GM21515 (cell line): Measurements from ENCODE around the gene IFFO2.

Experiments used
- ATAC-seq: cut with Tn5 transposase; IDR thresholded peaks from one replicate; pipeline ENCODE4 v1.9.1; 2021; ENCODE audit not compliant: unreplicated experiment

IFFO2 gene

DNA sequence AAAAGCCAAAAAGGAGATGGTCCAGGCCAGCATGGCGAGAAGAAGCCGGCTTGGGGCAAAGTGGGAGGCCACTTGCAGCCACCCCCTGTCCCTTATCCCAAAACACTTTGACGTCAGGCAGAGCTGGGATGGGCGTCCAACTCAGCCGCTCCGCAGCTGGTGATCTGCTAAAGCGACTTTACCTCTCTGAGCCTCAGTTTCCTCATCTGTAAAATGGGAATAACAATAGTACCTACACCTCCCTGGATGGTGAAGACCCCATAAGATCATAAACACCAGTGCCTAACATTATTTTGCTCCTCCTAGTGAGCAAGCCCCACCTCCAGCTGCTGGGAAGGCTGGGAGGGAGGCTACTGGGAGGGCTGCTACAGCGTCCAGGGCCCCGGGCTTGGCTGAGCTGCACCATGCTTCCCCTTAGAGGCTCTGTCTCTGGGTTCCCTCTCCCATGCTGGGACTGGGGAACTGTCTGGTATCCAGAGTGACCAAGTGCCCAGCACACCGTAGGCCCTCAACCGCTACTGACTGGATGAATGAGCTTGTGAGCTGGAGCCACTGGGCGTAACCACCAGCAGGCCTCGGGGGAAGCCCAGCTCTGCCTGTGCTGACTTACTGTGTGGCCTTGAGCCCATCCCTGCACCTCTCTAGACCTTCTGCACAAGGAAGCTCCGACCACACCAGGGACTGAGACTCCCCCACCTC is 18.3 kb downstream of the IFFO2 start:
- no peak for ATAC-seq

DNA sequence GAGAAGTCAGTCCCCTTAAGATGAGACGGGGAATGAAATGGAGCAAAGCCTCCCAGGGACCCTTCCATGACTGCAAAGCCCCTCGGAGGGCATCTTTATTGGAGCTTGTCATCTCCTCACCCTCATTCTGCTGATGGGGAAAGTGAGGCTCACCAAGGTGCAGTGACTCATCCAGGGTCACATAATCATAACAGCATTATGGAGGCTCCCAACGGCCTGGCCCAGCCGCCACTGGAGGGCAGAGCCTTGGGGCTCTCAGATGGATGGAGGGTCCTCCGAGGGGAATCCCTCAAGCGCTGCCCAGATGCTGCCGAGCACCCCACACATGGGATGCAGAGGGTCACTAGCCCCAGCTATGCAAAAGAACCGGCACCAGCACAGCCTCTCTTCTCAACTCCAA is 18.9 kb downstream of the IFFO2 start:
- ATAC-seq: no peak

DNA sequence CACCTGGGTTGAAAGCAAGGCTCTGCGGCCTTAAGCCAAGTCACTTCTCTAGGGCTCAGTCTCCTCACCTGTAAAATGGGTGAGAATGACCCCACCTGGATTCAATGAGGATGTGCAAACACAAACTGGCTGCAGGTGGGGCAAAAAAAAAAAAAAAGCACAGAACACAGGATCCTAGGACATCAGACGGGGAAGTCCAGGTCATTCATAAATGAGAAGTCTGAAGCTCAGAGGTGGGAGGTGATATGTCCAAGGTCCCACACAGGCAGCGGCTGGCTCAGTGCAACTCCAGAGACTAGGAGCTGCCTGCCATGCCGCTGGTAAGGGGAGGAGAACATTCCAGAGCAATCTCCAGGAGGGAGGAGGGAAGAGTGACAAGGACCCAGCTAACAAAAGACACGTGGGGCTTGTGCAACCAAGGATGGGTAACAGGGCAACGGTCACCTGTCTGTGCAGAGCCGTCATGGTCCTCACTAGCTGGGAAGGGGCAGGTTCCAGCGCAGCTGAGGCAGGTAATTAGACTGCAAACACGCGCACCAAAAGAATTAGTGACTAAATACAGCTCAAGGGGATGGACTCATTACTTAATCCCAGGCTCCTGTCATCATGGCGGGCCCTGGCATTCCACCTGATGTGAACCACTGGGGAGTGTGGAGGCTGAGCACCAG is 19.5 kb downstream of the IFFO2 start:
- ATAC-seq: no peak

DNA sequence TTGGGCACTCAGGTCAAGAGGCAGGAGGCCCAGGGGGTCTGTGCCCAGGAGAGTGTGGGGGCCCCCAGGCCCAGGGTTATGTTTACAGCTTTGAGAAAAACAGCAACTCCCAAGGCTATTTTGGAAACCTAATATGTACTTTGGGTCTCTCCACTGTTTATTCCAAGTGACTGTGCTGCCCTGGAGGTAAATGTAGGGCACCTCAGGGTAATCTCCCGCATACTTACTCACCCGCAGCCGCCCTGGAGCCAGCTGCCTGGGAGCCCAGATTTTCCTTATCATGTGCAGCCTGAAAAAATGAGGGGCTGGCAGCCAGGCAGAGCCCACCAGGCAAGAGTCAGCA is 20.0 kb downstream of the IFFO2 start:
- no peak for ATAC-seq

DNA sequence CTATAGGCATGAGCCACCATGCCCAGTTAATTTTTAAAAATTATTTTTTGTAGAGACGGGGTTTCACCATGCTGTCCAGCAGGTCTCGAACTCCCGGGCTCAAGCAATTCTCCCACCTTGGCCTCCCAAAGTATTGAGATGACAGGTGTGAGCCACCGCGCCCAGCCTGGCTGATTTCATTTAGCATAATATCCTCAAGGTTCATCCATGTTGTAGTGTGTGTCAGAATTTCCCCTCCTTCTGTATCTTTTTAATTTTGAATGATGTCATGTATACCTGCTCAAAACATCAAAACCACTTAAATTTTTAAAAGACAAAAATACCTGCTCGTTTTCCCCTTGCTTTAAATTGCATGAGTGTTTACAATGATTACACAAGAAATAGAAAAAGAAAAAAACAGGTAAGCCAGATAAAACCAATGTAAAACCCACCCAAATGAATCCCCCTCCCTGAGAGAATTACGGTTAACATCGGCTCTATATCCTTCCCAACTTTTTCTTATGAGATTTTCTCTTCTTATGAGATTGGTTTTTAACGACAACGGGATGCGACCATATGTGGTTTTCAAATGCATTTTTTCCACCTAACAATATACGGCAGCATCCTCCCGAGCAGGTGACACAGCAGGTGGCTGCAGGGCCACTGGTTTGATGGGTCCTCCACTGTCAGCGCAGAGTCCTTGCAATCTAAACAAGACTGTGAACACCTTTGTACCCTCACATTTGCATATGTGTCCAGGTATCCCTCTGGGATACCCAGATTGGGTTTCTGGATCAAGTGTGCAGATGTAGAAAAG is 22.1 kb downstream of the IFFO2 start:
- ATAC-seq: no peak

DNA sequence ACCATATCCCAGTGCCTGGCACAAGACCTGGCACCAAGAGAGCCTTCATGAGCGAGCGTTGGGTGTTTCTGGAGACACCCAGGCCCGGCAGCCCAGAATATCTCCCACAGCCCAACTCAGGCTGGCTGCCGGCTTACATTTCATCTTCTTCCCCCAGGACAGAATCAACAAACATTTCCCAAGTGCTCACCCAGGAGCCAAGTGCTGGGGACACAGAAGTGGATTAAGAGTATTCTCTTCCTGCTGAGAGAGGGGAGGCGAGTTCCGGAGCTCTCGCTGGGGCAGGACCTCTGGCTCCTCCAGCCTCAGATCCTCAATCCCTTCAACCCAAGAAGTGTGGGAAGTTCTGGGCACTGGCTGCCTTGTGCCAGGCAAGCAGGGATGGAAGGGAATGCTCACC is 23.6 kb downstream of the IFFO2 start:
- ATAC-seq: no peak

DNA sequence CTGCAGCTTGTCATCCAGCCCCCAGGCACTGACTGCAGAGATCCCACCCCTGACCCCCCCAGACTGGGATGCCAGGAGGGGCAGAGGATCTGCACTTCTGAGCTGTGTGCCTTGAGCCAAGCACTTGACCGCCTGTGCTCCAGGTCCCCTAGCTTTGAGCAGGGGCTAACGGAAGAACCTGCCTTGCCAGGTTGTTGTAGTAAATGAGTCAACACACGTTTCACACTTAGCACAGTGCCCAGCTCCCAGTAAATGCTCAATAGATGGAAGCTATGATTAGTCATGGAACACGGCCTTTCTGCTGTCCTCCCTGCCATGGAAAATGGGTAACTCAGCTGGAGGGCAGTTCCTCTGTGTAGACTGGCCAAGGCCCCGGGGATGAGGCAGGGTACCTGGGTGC is 24.1 kb downstream of the IFFO2 start:
- ATAC-seq: no peak

DNA sequence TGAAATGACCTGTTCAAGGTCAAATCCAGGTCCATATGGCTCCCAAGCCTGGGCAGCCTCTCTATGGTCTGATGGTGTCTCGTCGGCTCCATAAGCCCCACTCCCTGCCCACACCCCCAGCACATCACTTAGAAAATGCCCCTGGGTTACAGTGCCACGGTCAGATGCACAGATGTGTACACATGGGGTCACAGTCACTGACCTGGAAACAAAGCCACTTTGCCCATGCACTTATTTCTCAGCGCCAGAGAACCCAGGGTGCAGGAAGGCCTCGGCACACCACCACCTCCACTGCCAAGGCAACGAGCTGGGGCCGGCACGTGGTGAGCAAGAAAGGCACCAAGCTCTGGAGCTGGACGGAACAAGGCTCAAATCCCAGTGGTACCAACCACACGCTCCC is 24.7 kb downstream of the IFFO2 start:
- no peak for ATAC-seq

DNA sequence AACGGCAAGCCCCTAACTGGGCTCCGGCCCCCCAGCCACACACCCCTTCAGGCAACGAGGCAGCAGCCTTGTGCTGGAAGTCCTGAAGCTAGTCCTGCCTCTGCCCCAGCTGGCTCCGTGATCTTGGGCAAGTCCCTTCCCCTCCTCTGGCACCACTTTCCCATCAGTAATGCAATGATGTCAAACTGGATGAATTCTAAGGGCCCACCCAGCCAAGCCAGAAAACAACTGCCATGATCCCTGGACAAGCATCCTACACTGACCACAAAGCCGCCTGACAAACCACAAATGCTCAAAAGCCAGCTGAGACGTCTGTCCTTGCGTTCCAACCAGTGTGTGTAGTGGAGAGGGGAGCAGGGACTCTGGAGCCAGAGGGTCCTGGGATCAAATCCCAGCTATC is 26.8 kb downstream of the IFFO2 start:
- ATAC-seq: no peak

DNA sequence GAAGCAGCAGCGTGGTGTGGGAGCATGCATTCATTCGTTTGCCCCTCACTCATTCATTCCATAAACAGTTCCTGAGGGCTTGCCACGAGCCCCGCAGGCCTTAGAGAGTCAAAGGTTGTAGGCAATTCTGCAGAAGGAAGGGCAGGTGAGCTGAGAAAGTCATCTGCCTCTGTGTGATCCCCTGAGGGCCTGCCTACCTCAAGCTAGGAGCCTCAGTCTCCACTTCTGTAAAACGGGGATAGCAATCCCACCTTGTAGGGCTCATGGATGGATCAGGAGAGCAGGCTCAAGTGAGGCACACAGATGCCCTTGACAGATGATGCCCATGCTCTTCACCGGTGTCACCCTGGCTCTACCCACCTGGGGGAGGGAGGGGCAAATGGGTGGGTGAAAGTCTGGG is 27.5 kb downstream of the IFFO2 start:
- no peak for ATAC-seq

DNA sequence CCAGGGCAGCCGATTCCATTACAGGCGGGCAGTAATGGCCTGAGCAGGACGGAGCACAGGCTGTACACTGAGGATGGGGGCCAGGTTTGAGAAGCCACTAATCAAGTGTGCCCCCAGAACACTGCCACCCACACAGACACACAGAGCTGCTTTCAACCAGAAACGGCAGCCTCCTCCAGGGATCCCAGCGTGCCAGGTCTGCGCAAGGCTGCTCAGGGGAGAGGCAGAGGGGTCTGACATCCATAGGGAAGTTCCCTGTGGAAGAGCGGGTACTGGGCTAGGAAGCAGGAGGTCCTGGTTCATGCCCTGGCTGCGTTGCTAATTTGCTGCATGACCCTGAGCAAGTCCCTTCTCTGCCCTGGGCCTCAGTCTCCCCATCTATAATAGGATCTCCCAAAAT is 28.1 kb downstream of the IFFO2 start:
- no peak for ATAC-seq

DNA sequence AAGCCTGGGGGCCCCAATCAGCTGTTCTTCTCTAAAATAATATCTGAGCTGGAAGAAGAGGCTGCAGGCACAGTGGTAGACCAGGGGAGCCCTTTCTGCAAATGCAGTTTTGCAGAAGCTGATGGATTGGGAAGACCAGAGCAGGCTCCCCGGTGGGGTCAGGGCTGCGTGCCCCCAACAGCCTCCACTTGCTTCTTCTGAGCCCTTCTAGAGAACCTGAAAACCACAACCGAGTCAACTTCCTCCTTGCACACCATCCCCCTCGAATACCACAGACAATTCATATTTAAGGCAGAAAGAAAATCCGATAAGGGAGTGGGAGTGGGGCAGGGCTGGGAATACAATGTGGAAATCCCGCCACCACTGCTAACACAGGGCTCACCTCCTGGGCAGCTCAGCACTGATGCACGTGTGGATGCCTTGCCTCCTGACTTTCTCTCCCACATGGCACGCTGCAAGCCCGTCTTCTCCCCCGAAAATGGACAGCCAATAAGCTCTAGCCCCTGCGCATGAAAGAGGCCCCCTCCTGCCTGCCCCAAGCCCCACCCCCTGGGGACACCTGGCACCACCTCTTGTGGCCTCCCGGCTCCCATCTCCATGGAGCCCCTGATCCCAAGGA is 28.7 kb downstream of the IFFO2 start:
- ATAC-seq: peak; percentile 40

DNA sequence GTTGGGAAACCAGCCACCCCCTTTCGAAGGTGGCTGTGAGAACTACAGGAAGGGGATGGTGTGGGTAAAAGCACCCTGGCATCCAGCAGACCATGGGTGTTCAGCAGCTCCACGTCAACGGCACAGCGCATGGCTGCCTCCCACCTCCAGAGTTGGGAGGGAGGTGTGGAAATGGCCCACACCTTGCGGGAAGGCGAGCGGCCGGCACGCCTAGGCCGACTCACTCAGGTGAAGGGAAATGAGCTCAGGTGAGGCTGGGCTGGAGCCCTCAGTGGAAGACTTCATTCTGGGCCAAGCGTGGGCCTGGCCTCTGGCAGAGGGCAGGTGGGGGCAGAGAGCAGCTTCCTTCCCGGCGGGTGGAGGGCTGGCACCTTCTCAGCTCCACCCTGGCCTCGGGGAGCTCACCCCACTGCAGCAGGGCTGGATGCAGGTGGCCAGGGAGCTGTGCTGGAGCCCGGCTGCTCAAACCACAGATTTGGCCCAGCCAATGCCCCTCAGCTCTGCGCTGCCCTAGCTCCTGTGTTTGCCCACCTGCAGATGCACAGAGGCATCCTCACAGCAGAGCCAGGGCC is 29.3 kb downstream of the IFFO2 start:
- ATAC-seq: peak; percentile 25

DNA sequence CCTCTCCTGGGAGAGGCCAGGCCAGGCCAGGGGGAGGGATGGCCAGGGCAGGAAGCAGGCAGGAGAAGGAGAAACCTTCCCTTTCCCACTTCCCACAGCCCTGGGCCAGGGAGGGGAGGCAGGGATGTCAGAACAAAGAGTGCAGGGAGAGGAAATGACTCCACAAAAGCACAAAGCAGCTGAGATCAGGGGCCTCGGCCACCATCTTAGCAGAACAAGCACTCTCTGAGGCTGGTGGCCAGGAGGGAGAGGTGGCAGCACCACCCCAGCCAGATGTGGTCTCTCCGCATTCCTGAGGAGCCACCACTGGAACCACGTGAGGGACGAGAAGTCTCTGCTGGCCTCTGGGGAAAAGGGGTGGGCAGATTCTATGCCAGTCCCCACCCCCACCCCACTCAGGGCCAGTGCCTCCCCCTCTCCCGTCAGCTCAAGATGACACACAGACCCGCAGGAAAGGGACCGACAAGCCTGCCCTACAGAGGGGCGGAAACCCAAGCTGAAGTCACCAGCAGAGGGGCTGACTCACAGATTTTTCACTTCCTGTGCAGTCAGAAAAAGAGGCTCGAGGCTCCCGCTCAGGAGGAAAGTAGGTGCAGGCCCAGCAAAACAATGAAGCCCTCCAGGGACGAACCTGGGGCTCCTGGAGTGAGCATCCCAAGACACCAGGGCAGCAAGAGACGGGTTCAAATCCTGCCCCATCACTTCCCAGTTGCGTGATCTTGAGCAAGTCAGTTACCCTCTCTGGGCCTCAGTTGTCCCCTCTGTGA is 30.0 kb downstream of the IFFO2 start:
- ATAC-seq: peak; percentile 57

DNA sequence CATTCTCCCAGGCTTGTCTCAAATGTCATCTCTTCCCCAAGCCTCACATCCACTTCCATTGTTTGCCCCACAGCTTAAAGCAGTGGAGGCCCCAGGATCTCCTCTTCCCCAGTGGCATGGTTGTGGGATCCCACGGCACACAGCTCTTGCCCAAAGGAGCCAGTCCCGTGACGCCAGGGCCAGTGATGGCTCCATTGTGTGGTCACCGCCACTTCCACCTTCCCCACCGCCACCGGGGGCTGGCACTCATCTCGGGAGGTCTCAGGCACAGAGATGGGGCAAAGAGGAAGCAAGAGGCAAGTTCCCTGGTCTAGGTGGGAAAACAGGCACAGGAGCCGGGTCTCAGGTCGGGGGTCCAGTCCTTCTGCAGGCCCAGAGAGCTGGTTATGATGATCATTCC is 31.2 kb downstream of the IFFO2 start:
- ATAC-seq: no peak

DNA sequence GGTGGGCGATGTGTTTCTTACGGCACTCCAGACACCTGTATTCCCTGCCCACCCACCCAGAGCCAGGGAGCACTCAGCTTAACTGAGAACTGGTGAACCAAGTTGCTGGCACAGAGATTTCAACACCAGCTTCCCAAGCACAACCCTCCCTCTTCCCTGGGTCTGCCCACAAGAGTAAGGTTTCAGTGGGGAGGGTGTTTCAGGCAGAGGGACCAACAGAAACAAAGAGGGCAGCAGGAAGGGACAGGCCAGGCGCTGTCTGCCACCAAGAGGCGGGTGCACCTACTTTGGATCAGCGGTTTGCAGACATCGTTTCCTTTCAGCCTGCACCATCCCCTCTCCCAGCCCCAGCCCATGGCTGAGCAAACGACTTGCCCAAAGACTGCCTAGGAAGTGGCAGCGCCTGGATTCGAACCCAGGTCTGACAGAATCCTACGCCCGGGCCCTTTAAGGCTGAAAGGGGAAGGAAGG is 32.2 kb downstream of the IFFO2 start:
- ATAC-seq: no peak

DNA sequence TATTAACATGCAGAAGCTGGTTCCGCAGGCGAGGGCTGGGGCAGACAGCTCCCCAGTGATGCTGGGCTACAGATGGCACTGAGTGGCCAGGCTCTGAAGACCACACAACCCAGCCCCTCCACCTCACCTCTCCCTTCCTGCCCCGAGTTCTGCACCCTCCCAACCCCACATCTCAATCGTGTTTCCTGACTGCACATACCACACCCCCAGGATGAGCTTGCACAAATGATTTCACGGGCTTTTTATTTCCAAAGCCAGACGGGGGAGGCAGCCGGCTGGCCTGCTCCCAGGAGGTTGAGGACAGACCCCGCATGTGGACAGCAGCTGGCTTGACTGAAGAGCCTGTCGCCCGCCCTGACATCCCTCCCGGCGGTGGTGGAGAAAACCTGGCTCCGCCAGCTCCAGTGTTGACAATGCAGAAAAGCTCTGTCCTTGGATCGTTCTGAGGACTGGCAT is 32.7 kb downstream of the IFFO2 start:
- no peak for ATAC-seq

DNA sequence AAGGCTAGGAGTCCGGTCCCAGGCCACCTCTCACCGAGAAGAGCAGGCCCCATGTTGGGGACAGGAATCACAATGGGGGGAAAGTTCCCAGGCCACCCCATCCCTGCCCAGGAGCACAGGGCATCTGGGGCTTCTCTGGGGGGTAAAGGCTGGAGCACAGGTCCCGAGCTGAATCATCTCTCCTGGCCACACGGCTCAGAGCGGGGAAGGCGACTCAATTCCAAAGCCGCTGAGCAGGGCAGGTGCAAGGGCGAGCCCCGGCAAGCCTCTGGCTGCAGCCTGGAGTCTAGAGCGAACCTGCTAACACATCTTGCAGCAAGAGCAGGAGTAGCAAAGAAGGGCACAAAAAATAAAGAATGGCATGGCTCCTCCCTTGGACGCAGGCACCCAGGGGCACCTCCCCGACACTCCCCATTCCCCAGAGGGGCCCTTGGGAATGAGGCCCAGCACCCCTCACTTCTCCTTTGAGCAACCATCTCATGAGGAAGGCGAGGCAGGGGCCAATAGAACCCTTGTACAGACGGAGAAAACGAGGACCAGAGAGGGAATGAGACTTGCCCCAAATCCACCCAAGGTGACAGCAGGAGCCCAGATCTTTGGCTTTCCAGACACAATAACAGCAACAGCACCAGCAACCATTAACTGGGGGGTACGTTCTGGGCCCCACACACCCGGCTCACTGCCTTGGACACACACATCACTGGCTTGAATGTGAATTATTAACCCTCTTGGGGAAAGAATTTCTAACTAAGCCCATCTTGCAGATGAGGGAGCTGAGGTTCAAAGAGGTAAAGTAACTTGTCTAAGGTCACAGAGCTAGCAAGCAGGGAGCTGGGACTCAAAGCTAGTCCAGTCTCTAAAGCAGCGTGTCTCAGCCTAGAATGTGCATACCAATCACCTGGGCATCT is 33.4 kb downstream of the IFFO2 start:
- ATAC-seq: no peak

DNA sequence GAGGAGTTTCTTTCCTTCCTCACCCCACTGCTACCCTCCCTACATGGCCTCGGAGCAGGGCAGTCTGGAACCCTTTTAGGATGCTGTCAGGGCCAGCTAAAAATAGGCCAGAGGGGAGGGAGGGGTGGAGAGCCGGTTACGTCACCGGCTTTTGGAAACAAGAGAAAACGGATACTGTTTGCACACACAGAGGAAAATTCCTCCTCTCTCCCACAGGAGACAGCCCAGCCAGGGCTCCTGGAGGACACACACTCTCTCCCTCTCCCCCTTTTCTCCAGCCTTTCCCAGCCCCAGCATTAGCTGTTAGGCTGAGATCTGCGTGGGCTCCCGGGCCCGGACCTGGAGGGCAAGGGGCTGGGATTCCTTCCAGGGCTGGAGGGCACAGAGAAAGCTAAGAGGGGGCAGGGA is 34.2 kb downstream of the IFFO2 start:
- ATAC-seq: no peak
